AG09319 (cell line): ENCODE measurements around the gene TMEM151A.

Experiments used
- DNase-seq: peaks from one replicate; pipeline ENCODE4 v3.0.0-alpha.2; 2010; ENCODE audit warnings: low read depth; ENCODE audit errors: extremely low read depth
- CTCF ChIP-seq: IDR thresholded peaks from 2 replicates; pipeline ENCODE4 v1.5.1; 2011; ENCODE audit warnings: low read depth, mild to moderate bottlenecking, inconsistent platforms, low read length, moderate library complexity

TMEM151A gene

GRCh38 chr11:66286699-66287098, 5.0 kb upstream of the TMEM151A start:
- no peak for DNase-seq

GRCh38 chr11:66287211-66287888, 4.3 kb upstream of the TMEM151A start:
- no peak for TF ChIP-seq CTCF
- no peak for DNase-seq

More at GRCh38 chr11:66286699-66287098, 5.0 kb upstream of the TMEM151A start:
- TF ChIP-seq CTCF = no peak

GRCh38 chr11:66287889-66288670, 3.6 kb upstream of the TMEM151A start:
- no peak for DNase-seq
- no peak for TF ChIP-seq CTCF

GRCh38 chr11:66288671-66289547, 2.8 kb upstream of the TMEM151A start, which contains the start of gene YIF1A:
Gene YIF1A, minus strand, starts transcription at chr11:66289143. Its CDS starts 158 bp downstream, at chr11:66288985.
- DNase-seq = peak; percentile 99
- no peak for TF ChIP-seq CTCF

- TF ChIP-seq CTCF = no peak
- peak; percentile 45 for DNase-seq
These were observed 2.0 kb upstream of the TMEM151A start for GRCh38 chr11:66289548-66290329.

GRCh38 chr11:66290330-66290621, 1.4 kb upstream of the TMEM151A start:
- DNase-seq = no peak
- no peak for TF ChIP-seq CTCF
